GM12878 (cell line): Measurements from ENCODE around the gene SMG6. TPM values are rescaled to one million over a fixed set of nuclear protein-coding genes. Genes with fewer than 3 reads are reported as not detected.

Source experiments
- ATF2 ChIP-seq: IDR thresholded peaks from 2 replicates; pipeline ENCODE4 v1.6.1; 2012; ENCODE audit warnings: low read length, inconsistent platforms
- BMI1 ChIP-seq: fragments of 450-650 bp; IDR thresholded peaks from 2 replicates; pipeline ENCODE4 v1.6.1; 2016; ENCODE audit warnings: mild to moderate bottlenecking, moderate library complexity, borderline replicate concordance
- CBFB ChIP-seq: IDR thresholded peaks from 2 replicates; pipeline ENCODE4 v1.6.1; 2016; ENCODE audit warnings: antibody characterized with exemption, low read depth
- CHD1 ChIP-seq: IDR thresholded peaks from 2 replicates; pipeline ENCODE4 v1.6.1; 2012; ENCODE audit warnings: low read depth, low read length, improper control_type of control experiment
- HDAC6 ChIP-seq: fragments of 200-600 bp; sonication (generic); IDR thresholded peaks from one replicate; pipeline ENCODE4 v1.8.0; 2017; ENCODE audit warnings: antibody characterized with exemption; ENCODE audit not compliant: unreplicated experiment
- HDGF ChIP-seq: fragments of 450-650 bp; IDR thresholded peaks from 2 replicates; pipeline ENCODE4 v1.6.1; 2016; ENCODE audit warnings: antibody characterized with exemption
- JUND ChIP-seq: IDR thresholded peaks from 2 replicates; pipeline ENCODE4 v1.6.1; 2012; ENCODE audit warnings: low read depth, mild to moderate bottlenecking, low read length, improper control_type of control experiment, moderate library complexity
- KLF5 ChIP-seq: fragments of 450-650 bp; IDR thresholded peaks from 2 replicates; pipeline ENCODE4 v1.6.1; 2014; ENCODE audit warnings: mild to moderate bottlenecking; ENCODE audit not compliant: partially characterized antibody
- MTA2 ChIP-seq: fragments of 450-650 bp; IDR thresholded peaks from 2 replicates; pipeline ENCODE4 v1.6.1; 2016; ENCODE audit warnings: low read depth, mild to moderate bottlenecking, moderate library complexity
- NFYA ChIP-seq: IDR thresholded peaks from 2 replicates; pipeline ENCODE4 v1.6.1; 2011; ENCODE audit warnings: low read depth, mild to moderate bottlenecking, low read length, improper control_type of control experiment, borderline replicate concordance
- PAX8 ChIP-seq: fragments of 450-650 bp; IDR thresholded peaks from 2 replicates; pipeline ENCODE4 v1.6.1; 2017; ENCODE audit warnings: mild to moderate bottlenecking, moderate library complexity
- RELA ChIP-seq: fragments of 450-650 bp; IDR thresholded peaks from 2 replicates; pipeline ENCODE4 v1.8.0; 2014; ENCODE audit warnings: borderline replicate concordance; ENCODE audit not compliant: partially characterized antibody
- ZBTB33 ChIP-seq: fragments of 450-650 bp; IDR thresholded peaks from 2 replicates; pipeline ENCODE4 v1.6.1; 2017; ENCODE audit warnings: mild to moderate bottlenecking
- ZNF24 ChIP-seq: fragments of 450-650 bp; IDR thresholded peaks from 2 replicates; pipeline ENCODE4 v1.6.1; 2017; ENCODE audit warnings: antibody characterized with exemption, mild to moderate bottlenecking
- polyA plus RNA-seq, 11 experiments: library from polyadenylated mRNA; depleted of rRNA in 4 of 11; unstranded in 6 of 11; stranded (reverse) in 5 of 11; fragments of >200 nt; fragmentation: Nextera tagmentation in 4 of 11; fragmentation: Illumina TruSeq in 1 of 11; extraction: Ambion mirVana in 4 of 11; extraction: Trizol in 1 of 11; gene quantifications; 1 replicate in 1 of 11; 2 replicates in 10 of 11; pipeline versions ENCODE4 v1.2.1 to v1.2.3, GENCODE V29; 2011 to 2016; ENCODE audit warnings: inconsistent platforms in 2 of 11, missing spikeins in 2 of 11, low read depth in 1 of 11
- total RNA-seq, 4 experiments: library from RNA; depleted of rRNA in 3 of 4; stranded (reverse); fragments of >200 nt in 3 of 4; fragmentation: Illumina TruSeq in 1 of 4; extraction: Trizol in 1 of 4; gene quantifications; 2 replicates each; pipeline versions ENCODE4 v1.2.1 to v1.2.3, GENCODE V29; 2013 to 2021
- TF ChIP-seq, protein P1 (sequence below): fragments of 450-650 bp; formaldehyde crosslinking; IDR thresholded peaks from 2 replicates; pipeline ENCODE4 v1.4.0; 2022; ENCODE audit warnings: mild to moderate bottlenecking, moderate library complexity
- TF ChIP-seq, protein P2 (sequence below): IDR thresholded peaks from 2 replicates; pipeline ENCODE4 v1.6.1; 2012; ENCODE audit warnings: improper control_type of control experiment, low read depth, low read length; ENCODE audit not compliant: insufficient replicate concordance

The SMG6 gene
- total and polyA plus RNA-seq, 10 of the 15 experiments (the other 5 are each of a cell fraction or from before 2014, with no cell fraction given): 0.58 to 28.7 (median 15.7) TPM

DNA sequence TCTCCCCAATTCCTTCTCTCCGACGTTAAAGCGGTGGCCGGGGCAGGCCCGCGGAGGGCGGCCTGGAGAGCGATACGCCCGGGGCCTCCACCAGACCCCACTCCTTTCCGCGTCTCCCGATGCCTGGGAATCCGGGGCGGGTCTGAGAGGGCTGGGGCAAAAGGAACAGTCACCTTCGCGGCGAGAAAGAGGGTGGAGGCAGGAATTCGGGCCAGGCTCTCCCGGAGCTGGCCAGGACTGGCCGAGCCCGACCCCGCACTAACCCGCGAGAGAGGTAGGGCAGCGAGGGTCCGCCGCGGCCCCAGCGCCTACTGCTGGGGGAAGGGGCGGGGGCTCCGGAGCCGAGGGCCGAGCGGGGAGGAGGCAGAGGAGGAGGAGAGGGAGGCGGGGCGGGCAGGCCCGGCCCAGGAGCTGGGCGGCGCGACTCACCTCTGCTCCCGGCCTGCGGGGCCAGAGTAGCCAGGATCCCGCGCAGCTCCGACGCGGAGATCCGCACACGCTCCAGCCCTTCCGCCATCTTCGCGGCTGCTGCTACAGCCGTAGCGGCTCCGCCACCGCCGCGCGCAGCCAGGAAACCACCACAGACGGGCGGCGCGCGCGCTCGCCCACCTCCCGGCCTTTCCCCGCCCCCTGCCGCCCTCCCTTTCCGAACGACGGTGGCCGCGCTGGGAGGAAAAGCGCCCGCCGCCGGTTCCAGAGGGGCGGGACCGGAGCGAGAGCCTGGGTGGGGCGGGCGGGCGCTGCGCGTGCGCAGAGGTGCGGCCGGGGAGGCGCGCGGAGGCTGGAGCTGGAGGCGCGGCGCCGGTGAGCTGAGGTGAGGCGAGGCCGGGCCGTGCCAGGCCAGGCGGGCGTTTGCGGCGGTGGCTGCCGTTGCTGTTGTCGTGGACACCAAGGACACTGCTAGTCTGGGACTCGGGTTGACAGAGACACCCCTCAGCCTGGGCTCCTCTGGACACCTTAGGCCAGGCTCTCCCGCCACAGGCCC lies at the start of gene SMG6, which contains the start of gene SRR (continued):
- TF ChIP-seq, protein P1, sequence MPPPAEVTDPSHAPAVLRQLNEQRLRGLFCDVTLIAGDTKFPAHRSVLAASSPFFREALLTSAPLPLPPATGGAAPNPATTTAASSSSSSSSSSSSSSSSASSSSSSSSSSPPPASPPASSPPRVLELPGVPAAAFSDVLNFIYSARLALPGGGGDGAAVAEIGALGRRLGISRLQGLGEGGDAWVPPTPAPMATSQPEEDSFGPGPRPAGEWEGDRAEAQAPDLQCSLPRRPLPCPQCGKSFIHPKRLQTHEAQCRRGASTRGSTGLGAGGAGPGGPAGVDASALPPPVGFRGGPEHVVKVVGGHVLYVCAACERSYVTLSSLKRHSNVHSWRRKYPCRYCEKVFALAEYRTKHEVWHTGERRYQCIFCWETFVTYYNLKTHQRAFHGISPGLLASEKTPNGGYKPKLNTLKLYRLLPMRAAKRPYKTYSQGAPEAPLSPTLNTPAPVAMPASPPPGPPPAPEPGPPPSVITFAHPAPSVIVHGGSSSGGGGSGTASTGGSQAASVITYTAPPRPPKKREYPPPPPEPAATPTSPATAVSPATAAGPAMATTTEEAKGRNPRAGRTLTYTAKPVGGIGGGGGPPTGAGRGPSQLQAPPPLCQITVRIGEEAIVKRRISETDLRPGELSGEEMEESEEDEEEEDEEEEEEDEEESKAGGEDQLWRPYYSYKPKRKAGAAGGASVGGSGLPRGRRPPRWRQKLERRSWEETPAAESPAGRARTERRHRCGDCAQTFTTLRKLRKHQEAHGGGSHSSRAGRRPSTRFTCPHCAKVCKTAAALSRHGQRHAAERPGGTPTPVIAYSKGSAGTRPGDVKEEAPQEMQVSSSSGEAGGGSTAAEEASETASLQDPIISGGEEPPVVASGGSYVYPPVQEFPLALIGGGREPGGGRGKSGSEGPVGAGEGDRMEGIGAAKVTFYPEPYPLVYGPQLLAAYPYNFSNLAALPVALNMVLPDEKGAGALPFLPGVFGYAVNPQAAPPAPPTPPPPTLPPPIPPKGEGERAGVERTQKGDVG (CRISPR knock-in tag): no peak
- TF ChIP-seq ZBTB33 (no peak), HDGF (no peak), KLF5 (no peak), CBFB (no peak), JUND (no peak), NFYA (no peak), RELA (no peak), HDAC6 (no peak), ATF2 (no peak), ZNF24 (no peak), BMI1 (no peak), CHD1 (no peak), MTA2 (no peak), PAX8 (no peak)
- TF ChIP-seq, protein P2, sequence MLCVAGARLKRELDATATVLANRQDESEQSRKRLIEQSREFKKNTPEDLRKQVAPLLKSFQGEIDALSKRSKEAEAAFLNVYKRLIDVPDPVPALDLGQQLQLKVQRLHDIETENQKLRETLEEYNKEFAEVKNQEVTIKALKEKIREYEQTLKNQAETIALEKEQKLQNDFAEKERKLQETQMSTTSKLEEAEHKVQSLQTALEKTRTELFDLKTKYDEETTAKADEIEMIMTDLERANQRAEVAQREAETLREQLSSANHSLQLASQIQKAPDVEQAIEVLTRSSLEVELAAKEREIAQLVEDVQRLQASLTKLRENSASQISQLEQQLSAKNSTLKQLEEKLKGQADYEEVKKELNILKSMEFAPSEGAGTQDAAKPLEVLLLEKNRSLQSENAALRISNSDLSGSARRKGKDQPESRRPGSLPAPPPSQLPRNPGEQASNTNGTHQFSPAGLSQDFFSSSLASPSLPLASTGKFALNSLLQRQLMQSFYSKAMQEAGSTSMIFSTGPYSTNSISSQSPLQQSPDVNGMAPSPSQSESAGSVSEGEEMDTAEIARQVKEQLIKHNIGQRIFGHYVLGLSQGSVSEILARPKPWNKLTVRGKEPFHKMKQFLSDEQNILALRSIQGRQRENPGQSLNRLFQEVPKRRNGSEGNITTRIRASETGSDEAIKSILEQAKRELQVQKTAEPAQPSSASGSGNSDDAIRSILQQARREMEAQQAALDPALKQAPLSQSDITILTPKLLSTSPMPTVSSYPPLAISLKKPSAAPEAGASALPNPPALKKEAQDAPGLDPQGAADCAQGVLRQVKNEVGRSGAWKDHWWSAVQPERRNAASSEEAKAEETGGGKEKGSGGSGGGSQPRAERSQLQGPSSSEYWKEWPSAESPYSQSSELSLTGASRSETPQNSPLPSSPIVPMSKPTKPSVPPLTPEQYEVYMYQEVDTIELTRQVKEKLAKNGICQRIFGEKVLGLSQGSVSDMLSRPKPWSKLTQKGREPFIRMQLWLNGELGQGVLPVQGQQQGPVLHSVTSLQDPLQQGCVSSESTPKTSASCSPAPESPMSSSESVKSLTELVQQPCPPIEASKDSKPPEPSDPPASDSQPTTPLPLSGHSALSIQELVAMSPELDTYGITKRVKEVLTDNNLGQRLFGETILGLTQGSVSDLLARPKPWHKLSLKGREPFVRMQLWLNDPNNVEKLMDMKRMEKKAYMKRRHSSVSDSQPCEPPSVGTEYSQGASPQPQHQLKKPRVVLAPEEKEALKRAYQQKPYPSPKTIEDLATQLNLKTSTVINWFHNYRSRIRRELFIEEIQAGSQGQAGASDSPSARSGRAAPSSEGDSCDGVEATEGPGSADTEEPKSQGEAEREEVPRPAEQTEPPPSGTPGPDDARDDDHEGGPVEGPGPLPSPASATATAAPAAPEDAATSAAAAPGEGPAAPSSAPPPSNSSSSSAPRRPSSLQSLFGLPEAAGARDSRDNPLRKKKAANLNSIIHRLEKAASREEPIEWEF: no peak
